ENCODE measurements around the gene PSAPL1. TPM values are rescaled to one million over a fixed set of nuclear protein-coding genes. Genes with fewer than 3 reads are reported as not detected.

Gene PSAPL1
- total and polyA plus RNA-seq, 8 donors = 0.03 to 37.5 (median 5.7) TPM; not detected in 2

DNA sequence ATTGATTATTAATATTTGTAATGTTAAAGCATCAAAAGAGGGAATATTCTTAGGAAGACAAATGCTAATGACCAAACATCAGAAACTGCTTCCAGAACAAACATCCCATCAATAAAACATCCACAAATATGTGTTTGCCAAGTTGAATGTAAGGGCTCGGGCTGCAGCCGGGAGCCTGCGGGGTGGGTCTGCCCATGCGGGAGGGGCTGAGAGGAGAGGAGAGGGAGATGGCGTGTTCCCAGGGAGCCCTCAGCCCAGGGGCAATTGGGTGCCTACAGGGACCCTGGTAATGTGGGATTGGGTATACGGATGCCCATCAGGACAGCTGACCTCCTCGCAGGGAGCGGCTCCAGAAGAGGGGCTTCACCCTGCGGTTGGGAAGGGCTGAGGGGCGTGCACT, 38.4 kb upstream of the PSAPL1 start:
- intact Hi-C loops (cut with DNase I; ENCODE audit: low total_unique reads) = no loop called here
- DNase-seq = no peak
- H3K27ac ChIP-seq = no peak overlapping the region
- no peaks in the 10 kb centered on the region for H3K4me1 ChIP-seq
- H3K9me3 ChIP-seq = no peaks in the 10 kb centered on the region
- peaks cover 0 to 34% (median 12%) of the 10 kb centered on the region in 3 donors for H3K27me3 ChIP-seq
- 55 to 67% (median 63%) methylated on average over 8 to 10 of the region's 10 CpGs for WGBS, 5 donors
- H3K36me3 ChIP-seq = no peaks in the 10 kb centered on the region
- no peak overlapping the region for H3K4me3 ChIP-seq
- TF ChIP-seq, protein P1, sequence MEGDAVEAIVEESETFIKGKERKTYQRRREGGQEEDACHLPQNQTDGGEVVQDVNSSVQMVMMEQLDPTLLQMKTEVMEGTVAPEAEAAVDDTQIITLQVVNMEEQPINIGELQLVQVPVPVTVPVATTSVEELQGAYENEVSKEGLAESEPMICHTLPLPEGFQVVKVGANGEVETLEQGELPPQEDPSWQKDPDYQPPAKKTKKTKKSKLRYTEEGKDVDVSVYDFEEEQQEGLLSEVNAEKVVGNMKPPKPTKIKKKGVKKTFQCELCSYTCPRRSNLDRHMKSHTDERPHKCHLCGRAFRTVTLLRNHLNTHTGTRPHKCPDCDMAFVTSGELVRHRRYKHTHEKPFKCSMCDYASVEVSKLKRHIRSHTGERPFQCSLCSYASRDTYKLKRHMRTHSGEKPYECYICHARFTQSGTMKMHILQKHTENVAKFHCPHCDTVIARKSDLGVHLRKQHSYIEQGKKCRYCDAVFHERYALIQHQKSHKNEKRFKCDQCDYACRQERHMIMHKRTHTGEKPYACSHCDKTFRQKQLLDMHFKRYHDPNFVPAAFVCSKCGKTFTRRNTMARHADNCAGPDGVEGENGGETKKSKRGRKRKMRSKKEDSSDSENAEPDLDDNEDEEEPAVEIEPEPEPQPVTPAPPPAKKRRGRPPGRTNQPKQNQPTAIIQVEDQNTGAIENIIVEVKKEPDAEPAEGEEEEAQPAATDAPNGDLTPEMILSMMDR (IDR thresholded peaks at IDR 0.05) = no peak
- TF ChIP-seq POLR2AphosphoS5 (IDR thresholded peaks at IDR 0.05) = no peak

DNA sequence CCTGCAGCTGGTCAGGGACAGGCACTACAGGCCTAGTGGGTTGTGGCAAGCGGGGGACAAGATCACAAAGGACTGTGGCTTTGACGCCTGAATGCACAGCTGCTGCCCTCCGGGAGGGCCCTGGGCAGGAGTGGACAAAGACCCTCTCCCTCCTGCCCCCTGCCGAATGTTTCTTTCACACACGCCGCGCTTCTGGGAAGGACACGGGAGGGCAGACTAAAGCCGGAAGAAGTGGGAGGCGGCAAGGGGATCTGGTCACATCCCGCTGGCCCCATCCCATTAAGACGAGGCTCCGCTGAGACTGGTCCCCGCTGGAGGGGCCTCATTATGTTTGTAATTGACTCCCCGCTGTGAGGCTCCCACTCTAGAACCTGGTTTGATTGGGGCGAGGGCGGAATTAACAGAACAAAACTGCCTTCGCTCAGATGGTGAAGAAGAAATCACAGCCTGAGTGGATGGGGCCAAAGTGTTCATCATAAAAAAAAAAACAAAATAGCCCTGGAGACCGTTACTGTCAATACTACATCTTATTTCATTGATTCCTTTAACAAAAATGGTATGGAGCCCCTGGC, 37.8 kb upstream of the PSAPL1 start:
- no peaks in the 10 kb centered on the region for H3K36me3 ChIP-seq
- H3K27ac ChIP-seq = no peak overlapping the region
- H3K9me3 ChIP-seq = no peaks in the 10 kb centered on the region
- TF ChIP-seq POLR2AphosphoS5 (IDR thresholded peaks at IDR 0.05) = no peak
- TF ChIP-seq EP300 (IDR thresholded peaks at IDR 0.05) = no peak
- TF ChIP-seq, protein P1 (IDR thresholded peaks at IDR 0.05) = no peak
- no peak for TF ChIP-seq POLR2A (IDR thresholded peaks at IDR 0.05)
- H3K27me3 ChIP-seq = peaks cover 0 to 34% (median 12%) of the 10 kb centered on the region in 3 donors
- WGBS, 5 donors = 36 to 58% (median 41%) methylated on average over 17 to 19 of the region's 19 CpGs
- no peak for DNase-seq
- intact Hi-C loops (cut with DNase I; ENCODE audit: low total_unique reads) = no loop called here
- no peaks in the 10 kb centered on the region for H3K4me1 ChIP-seq
- no peak overlapping the region for H3K4me3 ChIP-seq

DNA sequence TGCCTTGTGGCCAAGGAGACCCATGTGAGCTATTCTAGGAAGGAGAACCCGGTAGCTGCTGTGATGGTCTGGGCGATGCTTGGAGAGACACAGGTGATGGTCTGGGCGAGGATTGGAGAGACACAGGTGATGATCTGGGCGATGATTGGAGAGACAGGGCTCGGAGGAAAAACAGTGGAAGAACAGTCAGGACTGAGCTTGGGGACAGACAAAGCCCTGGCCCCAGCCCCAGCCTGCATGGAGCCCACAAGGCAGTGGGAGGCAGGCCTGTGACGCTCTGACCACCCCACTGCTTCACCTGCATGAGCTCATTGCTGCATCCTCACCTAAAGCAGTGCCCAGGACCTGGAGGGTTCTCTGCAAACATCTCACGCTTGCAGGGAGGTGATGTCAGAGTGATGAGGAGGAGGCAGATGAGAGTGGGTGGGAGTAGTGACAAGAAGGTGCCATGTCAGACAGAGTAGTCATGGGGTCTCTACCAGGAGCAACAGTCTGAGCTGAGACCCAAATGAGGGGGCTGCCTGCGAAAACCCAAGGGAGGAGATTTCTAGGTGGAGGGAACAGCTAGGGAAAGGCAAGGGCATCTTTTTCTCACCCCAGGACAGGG, 35.9 kb upstream of the PSAPL1 start:
- intact Hi-C loops (cut with DNase I; ENCODE audit: low total_unique reads) = no loop called here
- 80 to 86% (median 85%) methylated on average over 8 of the region's 8 CpGs for WGBS, 5 donors
- Histone ChIP-seq H3K36me3 (no peaks in the 10 kb centered on the region), H3K4me3 (no peak overlapping the region), H3K27me3 (peaks cover 0 to 34% (median 12%) of the 10 kb centered on the region in 3 donors), H3K4me1 (no peaks in the 10 kb centered on the region), H3K9me3 (peaks cover 0 to 11% (median 7%) of the 10 kb centered on the region in 4 donors), H3K27ac (no peak overlapping the region)
- TF ChIP-seq POLR2AphosphoS5 (IDR thresholded peaks at IDR 0.05) (no peak), EP300 (IDR thresholded peaks at IDR 0.05) (no peak), POLR2A (IDR thresholded peaks at IDR 0.05) (no peak)
- TF ChIP-seq, protein P1 (IDR thresholded peaks at IDR 0.05) = no peak
- DNase-seq = no peak

DNA sequence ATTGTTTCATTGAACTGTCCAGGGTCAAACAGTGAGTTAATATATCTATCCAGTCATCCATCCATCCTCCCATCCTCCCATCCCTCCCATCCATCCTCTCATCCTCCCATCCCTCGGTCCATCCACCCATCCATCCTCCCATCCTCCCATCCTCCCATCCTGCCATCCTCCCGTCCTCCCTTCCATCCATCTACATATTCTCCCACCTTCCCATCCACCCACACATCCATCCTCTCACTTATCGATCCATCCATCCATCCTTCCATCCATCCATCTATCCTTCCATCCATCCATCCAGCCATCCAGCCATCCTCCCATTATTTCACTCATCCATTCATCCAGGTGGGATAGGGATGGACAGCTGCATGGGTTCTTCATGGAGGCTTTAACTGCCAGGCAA, 35.4 kb upstream of the PSAPL1 start:
- Histone ChIP-seq H3K4me1 (no peaks in the 10 kb centered on the region), H3K36me3 (no peaks in the 10 kb centered on the region), H3K4me3 (no peak overlapping the region), H3K27me3 (peaks cover 0 to 37% (median 12%) of the 10 kb centered on the region in 3 donors), H3K27ac (no peak overlapping the region), H3K9me3 (peaks cover 0 to 13% (median 7%) of the 10 kb centered on the region in 4 donors)
- TF ChIP-seq POLR2AphosphoS5 (IDR thresholded peaks at IDR 0.05) = no peak
- no peak for TF ChIP-seq EP300 (IDR thresholded peaks at IDR 0.05)
- TF ChIP-seq, protein P1 (IDR thresholded peaks at IDR 0.05) = no peak
- TF ChIP-seq POLR2A (IDR thresholded peaks at IDR 0.05) = no peak
- WGBS, 5 donors = 78 to 90% (median 82%) methylated on average over 3 of the region's 3 CpGs
- DNase-seq = no peak
- intact Hi-C loops (cut with DNase I; ENCODE audit: low total_unique reads) = no loop called here
